GM23248 (cell line): ENCODE measurements around the gene USP53.

Experiments used
- EZH2 ChIP-seq: fragments of 200-600 bp; sonication (generic); IDR thresholded peaks from 2 replicates; pipeline ENCODE4 v1.6.1; 2018; ENCODE audit warnings: antibody characterized with exemption, mild to moderate bottlenecking; ENCODE audit not compliant: insufficient read depth, poor library complexity, severe bottlenecking
- EZH2phosphoT487 ChIP-seq: fragments of 200-600 bp; sonication (generic); IDR thresholded peaks from 2 replicates; pipeline ENCODE4 v1.6.1; 2018; ENCODE audit warnings: antibody characterized with exemption, moderate library complexity, mild to moderate bottlenecking, low read depth; ENCODE audit not compliant: insufficient read depth

DNA sequence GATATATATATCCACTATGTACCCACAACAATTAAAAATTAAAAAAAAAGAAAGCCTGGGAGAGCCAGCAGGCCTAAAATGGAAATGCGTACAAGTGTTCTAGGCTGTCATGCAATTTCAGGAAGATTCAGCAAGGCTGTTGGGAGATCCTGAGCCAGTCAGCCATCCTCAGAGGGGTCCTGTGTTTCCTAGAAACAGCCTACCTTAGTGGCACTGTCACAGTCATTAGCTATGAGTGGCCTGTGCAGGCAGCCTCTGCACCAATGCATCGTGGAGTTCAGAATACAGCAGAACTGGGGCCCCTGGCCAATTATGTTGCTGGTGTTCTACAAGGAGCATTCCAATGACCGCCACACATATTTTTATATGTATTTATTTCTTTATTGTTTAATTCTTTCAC lies 21.0 kb upstream of the USP53 start:
- TF ChIP-seq EZH2phosphoT487 (no peak), EZH2 (no peak)
